Measurements from ENCODE around the gene GALNT10.
A peak's percentile ranks its signal among the peaks of the same experiment; 100 is the strongest.

The GALNT10 gene

GRCh38 chr5:154318691-154319090, 128.2 kb downstream of the GALNT10 start:
- ChIA-PET POLR2A (no interaction called here), CTCF (no interaction called here)
- TF ChIP-seq, protein P1, sequence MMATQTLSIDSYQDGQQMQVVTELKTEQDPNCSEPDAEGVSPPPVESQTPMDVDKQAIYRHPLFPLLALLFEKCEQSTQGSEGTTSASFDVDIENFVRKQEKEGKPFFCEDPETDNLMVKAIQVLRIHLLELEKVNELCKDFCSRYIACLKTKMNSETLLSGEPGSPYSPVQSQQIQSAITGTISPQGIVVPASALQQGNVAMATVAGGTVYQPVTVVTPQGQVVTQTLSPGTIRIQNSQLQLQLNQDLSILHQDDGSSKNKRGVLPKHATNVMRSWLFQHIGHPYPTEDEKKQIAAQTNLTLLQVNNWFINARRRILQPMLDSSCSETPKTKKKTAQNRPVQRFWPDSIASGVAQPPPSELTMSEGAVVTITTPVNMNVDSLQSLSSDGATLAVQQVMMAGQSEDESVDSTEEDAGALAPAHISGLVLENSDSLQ (IDR thresholded peaks at IDR 0.05), result peak; percentile 35; the same call in 1 of the 2 replicates
- TF ChIP-seq TARDBP (IDR thresholded peaks at IDR 0.05), result no peak
- no peak for DNase-seq (ENCODE audit: extremely low spot score)

GRCh38 chr5:154319736-154320135, 129.2 kb downstream of the GALNT10 start:
- CTCF ChIA-PET, result no interaction called here
- POLR2A ChIA-PET, result no interaction called here
- TF ChIP-seq ZNF384 (IDR thresholded peaks at IDR 0.05) (no peak), ELF4 (IDR thresholded peaks at IDR 0.05) (no peak), SP1 (IDR thresholded peaks at IDR 0.05) (no peak), TARDBP (IDR thresholded peaks at IDR 0.05) (no peak), FOXM1 (IDR thresholded peaks at IDR 0.05; ENCODE audit: borderline replicate concordance) (no peak), FOXK2 (IDR thresholded peaks at IDR 0.05) (no peak), SUZ12 (IDR thresholded peaks at IDR 0.05) (no peak), CTBP1 (IDR thresholded peaks at IDR 0.05; ENCODE audit: borderline replicate concordance) (no peak), LEF1 (IDR thresholded peaks at IDR 0.05; ENCODE audit: borderline replicate concordance) (no peak), FOXA1 (IDR thresholded peaks at IDR 0.05) (no peak), ARNT (IDR thresholded peaks at IDR 0.05) (no peak), L3MBTL2 (conservative IDR thresholded peaks at IDR 0.05) (no peak), HDGF (IDR thresholded peaks at IDR 0.05; ENCODE audit: borderline replicate concordance) (no peak), NFRKB (IDR thresholded peaks at IDR 0.05) (no peak), BHLHE40 (IDR thresholded peaks at IDR 0.05; ENCODE audit: borderline replicate concordance) (no peak)
- TF ChIP-seq, protein P1 (IDR thresholded peaks at IDR 0.05), result no peak
- DNase-seq (ENCODE audit: extremely low spot score), result no peak

DNA sequence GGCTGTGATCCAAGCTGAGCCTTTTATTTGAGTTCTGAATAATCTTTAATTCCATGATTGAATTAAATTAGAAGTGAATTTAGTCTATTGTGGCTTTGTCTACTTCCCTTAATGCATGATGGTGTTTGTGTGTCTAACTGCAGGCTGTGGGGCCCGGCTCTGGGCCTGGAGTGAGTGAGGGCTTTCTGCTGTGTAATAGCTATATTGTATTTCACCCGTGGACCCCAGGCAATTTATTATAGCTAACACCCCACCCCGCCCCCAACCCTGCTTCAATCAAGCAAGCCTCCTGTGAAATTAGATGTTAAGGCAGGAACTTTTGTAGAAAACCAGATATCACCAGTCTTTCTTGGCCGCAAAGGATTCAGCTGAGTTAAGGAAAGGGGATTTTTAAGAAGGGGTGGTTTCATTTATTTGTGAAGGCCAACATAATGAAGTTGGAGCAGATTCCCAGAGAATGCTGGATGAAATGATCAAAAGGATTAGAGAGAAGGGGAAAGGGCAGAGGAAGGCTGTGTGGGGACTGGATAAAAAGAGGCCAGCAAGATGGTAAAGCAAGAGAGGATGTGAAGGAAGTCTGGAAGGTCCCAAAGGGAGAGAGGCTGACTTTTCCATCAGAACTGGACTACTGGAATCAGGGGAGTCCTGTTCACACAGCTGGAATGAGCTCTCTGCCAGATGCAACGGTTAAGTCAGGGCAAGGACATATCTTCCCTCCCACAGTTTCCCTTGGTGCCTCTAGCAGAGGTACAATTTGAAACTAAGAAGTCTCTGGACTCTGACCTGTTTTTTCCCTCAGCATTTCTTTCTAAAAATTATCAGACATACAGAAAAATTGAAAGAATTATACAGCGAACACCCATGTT, 129.9 kb downstream of the GALNT10 start:
- CTCF ChIA-PET, result no interaction called here
- no peak for DNase-seq (ENCODE audit: extremely low spot score)

DNA sequence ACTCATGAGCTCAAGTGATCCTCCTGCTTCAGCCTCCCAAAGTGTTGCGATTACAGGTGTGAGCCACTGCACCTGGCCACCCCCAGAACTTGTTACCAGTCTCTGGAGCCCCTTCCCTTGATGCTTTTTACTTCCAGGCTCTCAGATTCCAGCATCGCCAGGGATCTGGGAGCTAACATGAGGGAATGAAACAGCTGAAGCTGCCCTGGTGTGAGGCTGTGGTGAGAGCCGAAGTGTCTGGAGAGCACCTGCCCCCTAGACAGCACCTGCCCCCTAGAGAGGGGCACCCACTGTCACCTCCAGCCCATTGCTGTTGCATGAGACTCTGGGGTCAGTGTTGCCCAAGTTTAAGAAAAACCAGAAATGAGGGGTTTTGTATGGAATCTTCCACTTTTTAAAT, 131.0 kb downstream of the GALNT10 start:
- DNase-seq (ENCODE audit: extremely low spot score), result no peak
- ChIA-PET CTCF (no interaction called here), POLR2A (no interaction called here)
- TF ChIP-seq ELF4 (IDR thresholded peaks at IDR 0.05) (no peak), NFRKB (IDR thresholded peaks at IDR 0.05) (no peak), CTBP1 (IDR thresholded peaks at IDR 0.05; ENCODE audit: borderline replicate concordance) (no peak), SP1 (IDR thresholded peaks at IDR 0.05) (no peak), ARNT (IDR thresholded peaks at IDR 0.05) (no peak)

More for the DNA sequence above, 129.9 kb downstream of the GALNT10 start:
- TF ChIP-seq BHLHE40 (IDR thresholded peaks at IDR 0.05; ENCODE audit: borderline replicate concordance) (no peak), L3MBTL2 (conservative IDR thresholded peaks at IDR 0.05) (no peak), FOXK2 (IDR thresholded peaks at IDR 0.05) (no peak), ARNT (IDR thresholded peaks at IDR 0.05) (no peak), FOXA1 (IDR thresholded peaks at IDR 0.05) (no peak), HDGF (IDR thresholded peaks at IDR 0.05; ENCODE audit: borderline replicate concordance) (no peak), LEF1 (IDR thresholded peaks at IDR 0.05; ENCODE audit: borderline replicate concordance) (no peak), ELF4 (IDR thresholded peaks at IDR 0.05) (no peak)
- POLR2A ChIA-PET, result no interaction called here

DNA sequence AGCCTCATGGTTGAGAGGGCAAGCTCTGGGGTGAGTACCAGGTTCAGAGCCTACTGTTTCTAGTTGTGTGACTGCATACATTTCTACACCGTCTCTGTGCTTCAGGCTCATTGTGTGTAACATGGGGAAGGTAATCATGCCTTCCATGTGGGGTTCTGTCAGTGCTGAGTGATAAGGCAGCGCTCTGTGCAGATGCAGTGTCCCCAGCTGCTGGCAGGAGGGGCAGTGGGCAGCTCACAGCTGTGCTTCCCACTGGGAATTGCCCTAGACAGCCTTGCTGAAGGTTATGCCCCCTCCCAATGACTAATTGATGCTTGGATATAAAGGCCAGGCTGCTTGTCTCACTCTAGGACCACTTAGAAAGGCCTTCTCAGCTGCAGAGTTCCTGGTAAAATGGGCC, 133.5 kb downstream of the GALNT10 start:
- TF ChIP-seq LEF1 (IDR thresholded peaks at IDR 0.05; ENCODE audit: borderline replicate concordance) (no peak), FOXA1 (IDR thresholded peaks at IDR 0.05) (no peak), FOXK2 (IDR thresholded peaks at IDR 0.05) (no peak)
- TF ChIP-seq, protein P1 (IDR thresholded peaks at IDR 0.05), result no peak
- no peak for DNase-seq (ENCODE audit: extremely low spot score)
- ChIA-PET POLR2A (no interaction called here), CTCF (no interaction called here)

DNA sequence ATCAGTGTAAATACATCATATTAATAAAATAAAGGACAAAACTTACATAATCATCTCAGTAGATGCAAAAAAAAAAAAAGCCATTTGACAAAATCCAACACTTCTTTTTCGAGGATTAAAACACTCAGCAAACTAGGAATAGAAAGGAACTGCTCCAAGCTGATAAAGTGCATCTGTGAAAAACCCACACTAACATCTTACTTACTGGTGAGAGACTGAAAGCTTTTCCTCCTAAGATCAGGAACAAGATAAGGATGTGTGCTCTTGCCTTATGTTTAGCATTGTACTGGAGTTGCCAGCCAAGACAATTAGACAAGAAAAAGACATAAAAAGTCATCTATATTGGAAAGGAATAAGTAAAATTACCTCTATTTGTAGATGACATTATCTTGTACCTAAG, 135.0 kb downstream of the GALNT10 start:
- ChIA-PET POLR2A (no interaction called here), CTCF (no interaction called here)
- no peak for DNase-seq (ENCODE audit: extremely low spot score)
- TF ChIP-seq FOXM1 (IDR thresholded peaks at IDR 0.05; ENCODE audit: borderline replicate concordance), result no peak
- no peak for TF ChIP-seq ELF4 (IDR thresholded peaks at IDR 0.05)
- TF ChIP-seq, protein P1 (IDR thresholded peaks at IDR 0.05), result no peak
- no peak for TF ChIP-seq FOXA1 (IDR thresholded peaks at IDR 0.05)
- TF ChIP-seq FOXK2 (IDR thresholded peaks at IDR 0.05), result no peak
- TF ChIP-seq LEF1 (IDR thresholded peaks at IDR 0.05; ENCODE audit: borderline replicate concordance), result no peak
- no peak for TF ChIP-seq BHLHE40 (IDR thresholded peaks at IDR 0.05; ENCODE audit: borderline replicate concordance)
- no peak for TF ChIP-seq NFRKB (IDR thresholded peaks at IDR 0.05)
- TF ChIP-seq HDGF (IDR thresholded peaks at IDR 0.05; ENCODE audit: borderline replicate concordance), result no peak
- no peak for TF ChIP-seq SP1 (IDR thresholded peaks at IDR 0.05)
- TF ChIP-seq CTBP1 (IDR thresholded peaks at IDR 0.05; ENCODE audit: borderline replicate concordance), result no peak
- no peak for TF ChIP-seq SUZ12 (IDR thresholded peaks at IDR 0.05)
- TF ChIP-seq ARNT (IDR thresholded peaks at IDR 0.05), result no peak
